K562 (cell line): ENCODE data around the gene ARHGEF16. TPM values are rescaled to one million over a fixed set of nuclear protein-coding genes. Genes with fewer than 3 reads are reported as not detected.

Experiments
- CBX8 ChIP-seq: fragments of 200-600 bp; sonication (generic); IDR thresholded peaks from 2 replicates; pipeline ENCODE4 v1.6.1; 2012; ENCODE audit warnings: borderline replicate concordance, mixed run types, low read depth, mild to moderate bottlenecking, moderate library complexity, mixed read lengths, low read length, control low read depth, inconsistent platforms; ENCODE audit not compliant: poor library complexity, severe bottlenecking; ENCODE audit errors: extremely low read depth
- EGR1 ChIP-seq: fragments of 450-650 bp; conservative IDR thresholded peaks from 2 replicates; pipeline ENCODE4 v1.6.1; 2017; ENCODE audit warnings: mild to moderate bottlenecking
- HDAC1 ChIP-seq, 2 experiments: fragments of 450-650 bp; IDR thresholded peaks; 2 replicates each; pipeline ENCODE4 v1.6.1; 2016 to 2017; ENCODE audit warnings: inconsistent platforms in 1 of 2, mild to moderate bottlenecking in 1 of 2, moderate library complexity in 1 of 2
- HSF4 ChIP-seq: fragments of 250-450 bp; sonication (Bioruptor Pico); IDR thresholded peaks from 2 replicates; pipeline ENCODE4 v2.1.2; 2022; ENCODE audit warnings: mild to moderate bottlenecking, moderate library complexity, borderline replicate concordance
- MECOM ChIP-seq: fragments of 250-450 bp; sonication (Bioruptor Pico); IDR thresholded peaks from 2 replicates; pipeline ENCODE4 v1.8.0; 2022; ENCODE audit warnings: inconsistent platforms
- NCOA4 ChIP-seq: fragments of 450-650 bp; IDR thresholded peaks from 2 replicates; pipeline ENCODE4 v1.6.1; 2018; ENCODE audit warnings: mild to moderate bottlenecking; ENCODE audit not compliant: partially characterized antibody
- NFIX ChIP-seq: fragments of 250-450 bp; sonication (Bioruptor Pico); IDR thresholded peaks from 2 replicates; pipeline ENCODE4 v1.4.0; 2020; ENCODE audit warnings: low read depth, mild to moderate bottlenecking, moderate library complexity
- NFYB ChIP-seq: IDR thresholded peaks from 2 replicates; pipeline ENCODE4 v1.6.1; 2011; ENCODE audit warnings: mild to moderate bottlenecking, moderate library complexity; ENCODE audit not compliant: insufficient read length; ENCODE audit errors: extremely low read depth
- NRF1 ChIP-seq, 2 experiments: fragments of 450-650 bp; IDR thresholded peaks in 1 of 2; conservative IDR thresholded peaks in 1 of 2; 2 replicates each; pipeline ENCODE4 v1.6.1; 2014; ENCODE audit warnings: mild to moderate bottlenecking in 2 of 2
- PTBP1 ChIP-seq: fragments of 200-400 bp; formaldehyde crosslinking; IDR thresholded peaks from 2 replicates; pipeline ENCODE4 v1.6.1; 2017; ENCODE audit warnings: low read depth, low read length
- SNRNP70 ChIP-seq: fragments of 200-400 bp; formaldehyde crosslinking; optimal IDR thresholded peaks from 2 replicates; pipeline ENCODE3; 2017; ENCODE audit warnings: low read depth, low read length
- SRF ChIP-seq, 2 experiments: fragments of 250-450, 450-650 bp in 1 of 2; sonication (Bioruptor Pico) in 1 of 2; sonication (generic) in 1 of 2; formaldehyde crosslinking; IDR thresholded peaks; 2 replicates each; pipeline versions ENCODE4 v1.5.0 to v1.5.1; 2020 to 2022; ENCODE audit warnings: mild to moderate bottlenecking in 1 of 2, missing genetic modification reagents in 1 of 2
- TCFL5 ChIP-seq: fragments of 250-450 bp; sonication (Bioruptor Pico); conservative IDR thresholded peaks from 2 replicates; pipeline ENCODE4 v1.6.1; 2021; ENCODE audit warnings: mild to moderate bottlenecking, moderate library complexity, matching md5 sums
- ZNF184 ChIP-seq: sonication (generic); formaldehyde crosslinking; IDR thresholded peaks from 2 replicates; pipeline ENCODE4 v1.5.0; 2020; ENCODE audit warnings: missing genetic modification reagents
- polyA plus RNA-seq, 8 experiments: library from polyadenylated mRNA; depleted of rRNA in 4 of 8; stranded (reverse) in 5 of 8; unstranded in 3 of 8; fragments of >200 nt; fragmentation: Nextera tagmentation in 2 of 8; fragmentation: Illumina TruSeq in 1 of 8; extraction: Ambion mirVana in 2 of 8; extraction: Trizol in 1 of 8; gene quantifications; 2 replicates each; pipeline versions ENCODE4 v1.2.1 to v1.2.3, GENCODE V29; 2011 to 2014; ENCODE audit warnings: inconsistent platforms in 1 of 8, missing spikeins in 1 of 8
- total RNA-seq, 7 experiments: library from RNA; depleted of rRNA in 6 of 7; stranded (reverse); fragments of >200 nt in 6 of 7; fragmentation: Illumina TruSeq in 2 of 7; extraction: Trizol in 2 of 7; gene quantifications; 2 replicates each; pipeline versions ENCODE4 v1.2.1 to v1.2.3, GENCODE V29; 2011 to 2021; ENCODE audit warnings: low replicate concordance in 1 of 7
- TF ChIP-seq, protein P1 (sequence below), 3 experiments: fragments of 200-800 bp in 1 of 3; sonication (Bioruptor generic) in 1 of 3; sonication (generic) in 1 of 3; formaldehyde crosslinking in 1 of 3; IDR thresholded peaks; 2 replicates each; pipeline versions ENCODE4 v1.6.1 to v1.8.0; 2016 to 2022; ENCODE audit warnings: mild to moderate bottlenecking in 2 of 3, missing compliant biosample characterization in 2 of 3, missing genetic modification characterization in 2 of 3, missing genetic modification reagents in 1 of 3
- TF ChIP-seq, protein P2 (sequence below): fragments of 450-650 bp; formaldehyde crosslinking; IDR thresholded peaks from 2 replicates; pipeline ENCODE4 v1.4.0; 2022; ENCODE audit warnings: missing genetic modification characterization
- TF ChIP-seq, protein P3 (sequence below): fragments of 450-650 bp; formaldehyde crosslinking; conservative IDR thresholded peaks from 2 replicates; pipeline ENCODE4 v1.4.0; 2022; ENCODE audit warnings: mild to moderate bottlenecking, missing genetic modification characterization

Gene ARHGEF16
- total and polyA plus RNA-seq, 9 of the 15 experiments (the other 6 are each of a cell fraction or from before 2014, with no cell fraction given): 0.15 to 1.2 (median 0.49) TPM; not detected in 2

DNA sequence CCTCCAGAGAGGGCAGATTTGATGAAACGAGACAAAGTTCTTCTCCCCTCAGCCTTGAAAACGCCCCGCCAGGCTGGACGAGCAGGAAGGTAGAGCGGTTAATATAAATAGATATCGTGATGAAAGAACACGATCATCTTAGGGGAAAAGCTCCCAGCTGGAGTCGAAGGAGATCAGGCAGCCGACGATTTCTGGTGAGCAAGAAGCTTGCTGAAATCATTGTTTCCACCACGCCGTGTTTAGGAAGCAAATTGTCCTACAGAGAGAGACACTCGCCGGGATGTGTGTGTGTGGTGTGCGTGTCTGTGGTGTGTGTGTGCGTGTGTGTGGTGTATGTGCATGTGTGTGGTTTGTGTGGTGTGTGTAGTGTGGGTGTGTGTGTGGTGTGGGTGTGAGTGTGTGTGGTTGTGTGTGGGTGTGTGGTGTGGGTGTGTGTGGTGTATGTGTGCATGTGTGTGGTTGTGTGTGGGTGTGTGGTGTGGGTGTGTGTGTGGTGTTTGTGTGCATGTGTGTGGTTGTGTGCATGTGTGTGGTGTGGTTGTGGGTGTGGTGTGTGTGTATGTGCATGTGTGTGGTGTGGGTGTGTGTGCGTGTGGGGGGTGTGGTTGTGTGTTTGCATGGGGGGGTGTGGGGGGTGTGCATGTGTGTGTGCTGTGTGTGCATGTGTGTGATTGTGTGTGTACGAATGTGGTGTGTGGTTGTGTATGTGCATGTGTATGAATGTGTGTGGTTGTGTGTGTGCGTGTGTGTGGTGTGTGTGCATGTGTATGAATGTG, 44.9 kb upstream of the ARHGEF16 start (continued):
- TF ChIP-seq EGR1 (0 out of 2 replicates have a peak, but pooled peaks have one; percentile 6), CBX8 (no peak), SRF (CRISPR knock-in tag; IDR thresholded peaks at IDR 0.05) (no peak), NFYB (no peak), HSF4 (CRISPR knock-in tag) (no peak), MECOM (no peak), NCOA4 (no peak), NFIX (CRISPR knock-in tag) (no peak), TCFL5 (CRISPR knock-in tag) (no peak), SNRNP70 (no peak), PTBP1 (no peak), NRF1 (conservative IDR thresholded peaks at IDR 0.05 in 1 of 2, IDR thresholded peaks at IDR 0.05 in 1 of 2) (no peak), ZNF184 (CRISPR knock-in tag) (no peak), HDAC1 (IDR thresholded peaks at IDR 0.05) (no peak)
- TF ChIP-seq, protein P1, sequence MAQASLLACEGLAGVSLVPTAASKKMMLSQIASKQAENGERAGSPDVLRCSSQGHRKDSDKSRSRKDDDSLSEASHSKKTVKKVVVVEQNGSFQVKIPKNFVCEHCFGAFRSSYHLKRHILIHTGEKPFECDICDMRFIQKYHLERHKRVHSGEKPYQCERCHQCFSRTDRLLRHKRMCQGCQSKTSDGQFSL (CRISPR knock-in tag; IDR thresholded peaks at IDR 0.05): peak; percentile 51
- TF ChIP-seq, protein P1 (tag; IDR thresholded peaks at IDR 0.05): no peak
- TF ChIP-seq, protein P2, sequence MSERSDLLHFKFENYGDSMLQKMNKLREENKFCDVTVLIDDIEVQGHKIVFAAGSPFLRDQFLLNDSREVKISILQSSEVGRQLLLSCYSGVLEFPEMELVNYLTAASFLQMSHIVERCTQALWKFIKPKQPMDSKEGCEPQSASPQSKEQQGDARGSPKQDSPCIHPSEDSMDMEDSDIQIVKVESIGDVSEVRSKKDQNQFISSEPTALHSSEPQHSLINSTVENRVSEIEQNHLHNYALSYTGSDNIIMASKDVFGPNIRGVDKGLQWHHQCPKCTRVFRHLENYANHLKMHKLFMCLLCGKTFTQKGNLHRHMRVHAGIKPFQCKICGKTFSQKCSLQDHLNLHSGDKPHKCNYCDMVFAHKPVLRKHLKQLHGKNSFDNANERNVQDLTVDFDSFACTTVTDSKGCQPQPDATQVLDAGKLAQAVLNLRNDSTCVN (CRISPR knock-in tag): 0 out of 2 replicates have a peak, but pooled peaks have one; percentile 29
- TF ChIP-seq, protein P3, sequence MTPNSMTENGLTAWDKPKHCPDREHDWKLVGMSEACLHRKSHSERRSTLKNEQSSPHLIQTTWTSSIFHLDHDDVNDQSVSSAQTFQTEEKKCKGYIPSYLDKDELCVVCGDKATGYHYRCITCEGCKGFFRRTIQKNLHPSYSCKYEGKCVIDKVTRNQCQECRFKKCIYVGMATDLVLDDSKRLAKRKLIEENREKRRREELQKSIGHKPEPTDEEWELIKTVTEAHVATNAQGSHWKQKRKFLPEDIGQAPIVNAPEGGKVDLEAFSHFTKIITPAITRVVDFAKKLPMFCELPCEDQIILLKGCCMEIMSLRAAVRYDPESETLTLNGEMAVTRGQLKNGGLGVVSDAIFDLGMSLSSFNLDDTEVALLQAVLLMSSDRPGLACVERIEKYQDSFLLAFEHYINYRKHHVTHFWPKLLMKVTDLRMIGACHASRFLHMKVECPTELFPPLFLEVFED (CRISPR knock-in tag): 0 out of 2 replicates have a peak, but pooled peaks have one; percentile 19
